GM21529 (cell line): ENCODE data around the gene CNR2.
A peak's percentile ranks its signal among the peaks of the same experiment; 100 is the strongest.
"Not testable (repeated sequence)": the region's sequence is repeated elsewhere in the genome, so short reads cannot be mapped to it uniquely, and the experiment has no call there.

ENCODE experiments used
- ATAC-seq: cut with Tn5 transposase; IDR thresholded peaks from one replicate; pipeline ENCODE4 v1.9.1; 2021; ENCODE audit not compliant: unreplicated experiment

CNR2 gene

DNA sequence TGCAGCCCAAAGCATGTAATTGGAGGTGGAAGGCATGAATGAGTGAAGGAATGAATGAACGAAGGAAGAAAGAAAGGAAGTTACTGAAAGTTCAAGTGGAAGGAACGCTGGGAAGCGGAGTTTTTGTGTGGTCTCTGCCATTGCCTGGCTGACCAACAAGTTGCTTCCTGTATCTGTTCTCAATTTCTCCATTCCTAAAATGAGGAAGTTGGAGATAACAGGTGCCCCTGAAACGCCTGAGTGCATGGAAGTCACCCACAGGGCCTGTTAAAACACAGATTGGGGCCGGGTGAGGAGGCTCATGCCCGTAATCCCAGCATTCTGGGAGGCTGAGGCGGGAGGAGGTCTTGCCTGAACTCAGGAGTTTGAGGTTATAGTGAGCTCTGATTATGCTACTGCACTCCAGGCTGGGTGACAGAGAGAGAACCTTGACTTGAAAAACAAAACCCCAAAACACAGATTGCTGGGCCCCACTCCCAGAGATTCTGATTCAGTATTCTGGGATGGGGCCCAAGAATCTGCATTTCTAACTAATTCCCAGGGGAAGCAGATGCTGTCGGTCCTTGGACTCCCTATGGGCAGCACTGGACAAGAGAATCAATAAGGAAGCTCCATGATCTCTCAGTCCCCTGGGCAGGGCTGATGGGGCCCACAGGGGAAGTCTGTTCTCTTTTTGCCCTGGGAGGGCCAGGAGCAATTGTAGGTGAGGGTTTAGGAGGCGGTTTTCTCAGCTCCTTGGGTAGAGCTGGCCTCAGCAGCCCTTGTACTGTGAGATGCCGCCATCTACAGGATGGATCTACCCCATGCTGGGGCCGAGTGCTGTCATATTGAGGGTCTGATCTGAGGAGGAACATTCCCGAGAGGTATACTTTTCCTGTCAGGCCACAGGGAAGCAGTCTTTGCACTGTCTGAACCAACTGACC lies 3.3 kb upstream of the CNR2 start:
- ATAC-seq, result peak; percentile 75

DNA sequence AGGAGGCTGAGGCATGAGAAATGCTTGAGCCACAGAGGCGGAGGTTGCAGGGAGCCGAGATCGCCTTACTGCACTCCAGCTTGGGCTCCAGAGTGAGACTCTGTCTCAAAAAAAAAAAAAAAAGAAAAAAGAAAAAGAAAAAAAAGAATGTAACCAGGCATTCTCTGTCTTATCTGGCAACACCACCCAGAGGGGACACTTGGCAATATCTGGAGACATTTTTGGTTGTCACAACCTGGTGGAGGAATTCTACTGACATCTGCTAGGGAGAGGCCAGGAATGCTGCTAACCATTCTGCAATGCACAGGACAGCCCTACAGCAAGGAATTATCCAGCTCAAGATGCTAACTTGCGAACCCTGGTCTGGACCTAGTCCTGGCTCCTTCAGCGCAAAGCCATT lies 2.3 kb upstream of the CNR2 start:
- ATAC-seq, result no peak

DNA sequence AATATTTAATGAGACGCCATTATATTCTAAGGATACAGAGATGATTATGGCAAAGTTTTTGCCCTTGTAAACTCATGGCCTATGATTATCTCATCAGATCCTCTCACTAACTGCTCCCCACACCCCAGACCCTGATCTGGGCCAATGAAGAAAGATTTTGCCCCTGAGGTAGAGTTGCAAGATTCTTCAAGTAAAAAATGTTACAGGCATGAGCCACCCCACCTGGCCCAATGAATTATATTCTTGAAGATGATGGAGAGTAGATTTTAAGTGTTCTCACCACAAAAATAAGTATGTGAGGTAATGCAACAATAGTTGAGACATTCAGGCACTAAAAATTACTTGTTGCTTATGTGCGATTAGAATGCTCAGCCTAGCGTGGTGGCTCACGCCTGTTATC lies 1.8 kb upstream of the CNR2 start:
- ATAC-seq, result no peak

GRCh38 chr1:23911921-23912320 lies 1.2 kb downstream of the CNR2 start:
- no peak for ATAC-seq

DNA sequence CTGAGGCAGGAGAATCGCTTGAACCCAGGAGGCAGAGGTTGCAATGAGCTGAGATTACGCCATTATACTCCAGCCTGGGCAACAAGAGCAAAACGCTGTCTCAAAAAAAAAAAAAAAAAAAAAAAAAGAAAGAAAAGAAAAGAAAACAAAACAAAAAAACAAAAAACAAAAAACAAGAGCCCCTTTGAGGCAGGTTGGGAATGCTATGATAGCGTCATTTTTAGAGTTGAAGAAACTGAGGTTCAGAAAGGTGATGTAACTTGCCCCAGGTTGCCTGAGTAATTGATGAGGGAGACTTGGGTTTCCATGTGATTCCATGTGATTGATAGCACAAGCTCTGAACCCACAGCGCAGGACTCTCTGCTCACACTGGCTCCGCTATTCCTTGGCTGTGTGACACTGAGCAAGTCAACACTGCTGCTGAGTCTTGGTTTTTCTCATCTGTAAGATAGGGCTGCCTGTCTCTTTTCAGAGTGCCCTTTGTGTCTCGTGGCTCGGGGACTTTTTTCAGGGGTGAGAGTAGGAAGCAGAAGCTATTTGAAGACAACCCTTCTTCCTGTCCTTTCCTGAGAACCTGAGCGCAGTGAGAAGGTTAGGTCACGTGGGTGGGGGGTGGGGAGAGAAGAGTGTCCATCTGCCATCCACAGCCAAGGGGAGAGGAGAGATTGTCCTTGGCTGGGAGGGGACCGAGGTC lies 2.5 kb downstream of the CNR2 start:
- no peak for ATAC-seq

GRCh38 chr1:23910144-23910543 lies 3.0 kb downstream of the CNR2 start:
- ATAC-seq, result no peak

DNA sequence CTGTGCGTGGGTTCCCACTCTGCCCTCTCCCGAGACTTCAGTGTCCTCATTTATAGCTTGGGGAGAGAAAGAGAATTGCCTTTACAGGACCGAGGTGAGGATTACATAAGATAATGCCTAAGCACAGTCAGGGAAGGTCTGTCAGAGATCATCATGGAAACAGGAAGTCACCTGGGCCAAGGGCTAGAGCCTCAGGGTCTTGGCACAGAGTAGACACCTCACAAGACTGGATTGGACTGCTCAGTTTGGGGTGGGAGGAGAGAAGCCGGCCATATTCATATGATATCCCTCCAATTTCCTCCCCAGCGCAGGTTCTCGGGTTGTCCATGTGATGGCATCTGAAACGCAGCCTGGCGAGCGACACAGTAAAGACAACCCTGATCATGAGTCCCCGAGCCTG lies 3.8 kb downstream of the CNR2 start:
- ATAC-seq, result peak; percentile 22

GRCh38 chr1:23908453-23909341 lies 4.5 kb downstream of the CNR2 start:
- peak; percentile 27 for ATAC-seq

GRCh38 chr1:23906731-23907130 lies 6.4 kb downstream of the CNR2 start:
- no peak for ATAC-seq

DNA sequence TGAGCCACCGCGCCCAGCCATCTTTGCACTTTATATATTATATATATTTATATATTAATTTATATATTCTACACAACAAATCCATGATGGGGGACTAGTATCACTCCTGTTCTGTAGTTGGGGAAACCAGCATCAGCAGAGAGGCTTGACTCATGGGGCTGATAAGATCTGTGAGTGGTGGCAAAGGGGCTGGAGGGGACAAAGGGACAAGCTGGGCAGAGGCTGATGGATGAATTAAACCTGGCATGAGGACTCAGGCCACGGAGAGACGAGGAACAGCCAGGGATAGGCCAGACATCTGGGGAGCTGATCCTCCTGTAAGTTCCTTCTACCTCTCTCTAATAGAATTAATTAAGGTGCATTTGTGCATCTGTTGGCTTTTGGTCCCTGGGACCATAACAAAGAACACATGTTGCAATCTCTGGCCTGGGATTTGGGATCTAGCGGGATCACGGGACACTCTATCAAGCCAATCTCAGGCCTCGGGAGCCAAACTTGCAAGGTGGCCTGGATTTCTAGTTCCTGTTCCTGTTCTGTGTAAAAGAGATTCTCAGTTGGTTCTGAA lies 7.6 kb downstream of the CNR2 start:
- ATAC-seq, result no peak

DNA sequence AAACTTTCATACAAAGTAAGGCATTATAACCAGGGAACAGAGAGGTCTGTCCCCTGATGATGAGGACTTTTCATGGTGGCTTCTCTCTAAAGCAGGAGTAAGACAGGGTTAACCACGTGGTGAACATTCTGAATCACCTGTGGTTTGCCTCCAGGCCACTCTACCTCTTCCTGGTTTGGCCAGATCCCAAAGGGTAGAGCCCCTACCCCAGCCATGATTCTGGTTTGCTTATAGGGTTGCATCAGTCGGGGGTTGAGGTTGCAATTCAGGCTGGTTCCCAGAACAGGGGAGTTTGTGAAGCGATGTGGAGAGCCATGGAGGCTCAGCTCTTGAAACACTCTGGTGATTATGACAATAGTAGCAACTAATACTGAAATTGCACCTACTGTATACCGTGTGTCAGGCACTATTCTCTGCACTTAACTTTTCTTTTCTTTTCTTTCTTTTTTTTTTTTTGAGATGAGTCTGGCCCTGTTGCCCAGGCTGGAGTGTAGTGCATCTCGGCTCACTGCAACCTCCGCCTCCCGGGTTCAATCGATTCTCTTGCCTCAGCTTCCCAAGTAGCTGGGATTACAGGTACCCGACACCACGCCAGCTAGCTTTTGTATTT lies 8.3 kb downstream of the CNR2 start:
- peak; percentile 43 for ATAC-seq

DNA sequence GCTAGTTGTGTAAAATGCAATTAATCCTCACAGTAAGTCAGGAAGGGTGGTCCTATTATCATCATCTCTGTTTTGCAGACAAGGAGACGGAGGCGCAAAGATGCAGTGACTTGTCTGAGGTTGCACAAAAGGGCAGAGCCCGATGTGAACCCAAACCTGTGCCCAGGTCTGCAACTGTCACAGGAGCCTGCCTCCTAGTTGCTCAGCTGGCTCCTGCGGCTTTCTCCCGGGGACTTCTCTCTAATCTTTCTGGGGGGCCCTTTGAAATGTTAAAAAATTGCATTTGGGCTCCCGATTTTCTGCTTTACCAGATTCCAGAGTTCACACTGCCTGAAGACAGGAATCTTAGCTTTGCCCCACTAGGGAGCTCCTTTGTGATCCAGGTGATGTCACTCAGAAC lies 9.4 kb downstream of the CNR2 start:
- no peak for ATAC-seq

DNA sequence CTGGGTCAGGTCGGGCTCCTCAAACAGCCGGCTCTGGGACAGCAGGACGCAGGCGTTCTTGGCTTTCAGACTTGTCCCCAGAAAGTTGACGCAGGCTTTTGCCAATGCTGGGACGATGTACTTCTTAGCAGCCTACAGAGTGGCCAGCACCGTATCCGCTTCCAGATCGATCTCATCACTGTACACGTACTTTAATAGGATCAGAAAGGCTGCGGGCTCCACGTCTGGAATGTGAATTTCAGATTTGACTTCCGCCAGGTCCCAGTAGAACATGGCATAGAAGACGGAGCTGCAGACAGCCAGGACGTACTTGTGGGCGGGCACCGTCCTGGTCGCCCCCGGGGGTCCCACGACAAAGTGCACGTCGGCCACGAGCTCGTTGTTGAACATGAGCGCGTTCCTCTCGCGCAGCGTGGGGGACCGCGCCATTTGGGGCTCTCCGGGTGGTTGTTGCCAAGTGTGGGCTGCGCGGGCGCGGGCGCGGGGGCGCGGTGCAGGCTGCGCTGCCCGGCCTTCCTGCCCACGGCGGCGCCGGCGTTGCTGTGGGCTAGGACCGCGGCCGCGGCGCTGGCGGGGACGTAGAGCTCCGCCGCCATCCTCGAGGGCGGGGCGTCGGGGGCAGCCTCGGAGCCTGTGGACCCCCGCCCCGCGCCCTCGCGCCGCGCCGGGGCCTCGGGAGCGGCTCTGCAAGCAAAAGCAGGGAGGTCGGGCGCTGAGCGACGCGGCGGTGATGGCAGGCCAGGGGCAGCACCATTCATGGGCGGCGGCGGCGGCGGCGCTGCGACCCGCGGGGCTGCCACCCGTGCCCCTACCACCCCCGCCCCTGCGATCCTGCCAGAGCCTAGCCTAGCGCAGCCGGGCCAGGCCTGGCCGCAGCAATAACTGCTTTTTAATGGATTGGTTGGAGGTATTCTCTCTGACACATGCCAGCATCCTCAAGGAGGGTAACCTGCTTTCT lies 10.6 kb downstream of the CNR2 start:
- ATAC-seq, result no peak

DNA sequence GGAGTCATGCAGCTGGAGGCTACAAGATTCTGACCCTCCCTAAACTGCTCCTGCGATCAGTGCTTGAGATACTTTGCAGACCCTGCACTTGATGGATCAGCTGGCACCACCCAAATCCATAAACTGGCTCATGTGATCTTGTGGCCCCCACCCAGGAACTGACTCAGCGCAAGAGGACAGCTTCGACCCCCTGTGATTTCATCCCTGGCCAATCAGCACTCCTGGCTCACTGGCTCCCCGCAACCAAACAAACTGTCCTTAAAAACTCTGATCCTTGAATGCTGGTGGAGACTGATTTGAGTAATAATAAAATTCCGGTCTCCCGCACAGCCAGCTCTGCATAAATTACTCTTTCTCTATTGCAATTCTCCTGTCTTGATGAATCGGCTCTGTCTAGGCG lies 13.1 kb downstream of the CNR2 start:
- not testable (repeated sequence) for ATAC-seq

- no peak for ATAC-seq
Observed at GRCh38 chr1:23899070-23899469, 14.1 kb downstream of the CNR2 start.

- no peak for ATAC-seq
Observed at GRCh38 chr1:23897083-23897482, 16.1 kb downstream of the CNR2 start.

DNA sequence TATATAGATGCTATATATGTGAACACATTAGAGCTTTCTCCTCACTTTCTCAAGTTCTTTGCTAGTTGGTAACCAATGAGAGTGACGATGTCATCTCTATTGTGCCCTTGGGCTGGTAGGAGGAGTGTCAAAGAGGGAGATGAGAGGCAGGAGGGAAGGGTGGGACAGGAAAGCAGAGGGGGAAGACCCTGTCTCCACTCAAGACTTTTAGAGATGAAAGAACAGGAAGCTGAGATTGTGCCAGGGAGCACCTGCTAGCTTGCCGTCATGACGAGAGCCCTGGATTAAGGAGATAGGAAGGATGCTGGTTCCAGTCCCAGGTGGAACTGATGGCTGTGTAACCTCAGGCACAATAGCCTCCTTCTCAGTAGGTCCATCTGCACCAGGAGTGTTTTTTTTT lies 16.7 kb downstream of the CNR2 start:
- no peak for ATAC-seq

DNA sequence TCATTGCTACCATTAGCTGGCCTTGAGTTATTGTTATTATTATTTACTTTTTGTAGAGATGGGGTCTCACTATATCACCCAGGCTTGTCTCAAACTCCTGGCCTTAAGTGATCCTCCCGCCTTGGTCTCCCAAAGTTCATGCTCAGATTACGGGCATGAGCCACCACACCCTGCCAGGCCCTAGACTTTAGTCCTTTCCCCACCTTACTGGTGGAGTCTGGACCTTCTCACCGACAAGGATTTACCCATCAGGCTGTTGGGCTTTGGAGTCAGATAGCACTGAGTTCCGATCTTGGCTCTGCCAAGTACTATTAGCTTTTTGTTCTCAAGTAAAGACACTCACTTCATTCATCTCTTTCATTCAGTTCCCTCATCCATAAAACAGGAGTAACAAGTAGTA lies 17.2 kb downstream of the CNR2 start:
- no peak for ATAC-seq

DNA sequence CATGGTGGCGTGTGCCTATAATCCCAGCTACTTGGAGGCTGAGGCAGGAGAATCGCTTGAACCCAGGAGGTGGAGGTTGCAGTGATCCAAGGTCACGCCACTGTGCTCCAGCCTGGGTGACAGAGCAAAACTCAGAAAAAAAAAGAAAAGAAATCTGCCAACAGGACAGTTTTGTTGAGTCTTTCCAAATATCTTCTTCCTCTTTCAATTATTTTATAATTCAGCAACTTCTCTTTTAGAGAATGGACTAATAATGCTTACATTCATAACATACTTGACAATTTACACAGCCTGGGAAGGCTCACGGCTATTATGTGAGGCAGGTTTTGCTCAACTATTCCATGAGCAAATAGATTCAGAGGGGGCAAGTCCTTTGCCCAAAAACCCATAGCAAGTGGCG lies 18.1 kb downstream of the CNR2 start:
- no peak for ATAC-seq

GRCh38 chr1:23889074-23889473 lies 24.1 kb downstream of the CNR2 start:
- peak; percentile 70 for ATAC-seq
